NOMO-1 treated with DMSO at 0.1 percent for 48 hours (cell line): ENCODE data around the gene FHIP1A.

Experiments
- DNase-seq: peaks from one replicate; lab custom pipeline; 2025; ENCODE audit not compliant: unreplicated experiment; lab: John Stamatoyannopoulos, UW

Gene FHIP1A

DNA sequence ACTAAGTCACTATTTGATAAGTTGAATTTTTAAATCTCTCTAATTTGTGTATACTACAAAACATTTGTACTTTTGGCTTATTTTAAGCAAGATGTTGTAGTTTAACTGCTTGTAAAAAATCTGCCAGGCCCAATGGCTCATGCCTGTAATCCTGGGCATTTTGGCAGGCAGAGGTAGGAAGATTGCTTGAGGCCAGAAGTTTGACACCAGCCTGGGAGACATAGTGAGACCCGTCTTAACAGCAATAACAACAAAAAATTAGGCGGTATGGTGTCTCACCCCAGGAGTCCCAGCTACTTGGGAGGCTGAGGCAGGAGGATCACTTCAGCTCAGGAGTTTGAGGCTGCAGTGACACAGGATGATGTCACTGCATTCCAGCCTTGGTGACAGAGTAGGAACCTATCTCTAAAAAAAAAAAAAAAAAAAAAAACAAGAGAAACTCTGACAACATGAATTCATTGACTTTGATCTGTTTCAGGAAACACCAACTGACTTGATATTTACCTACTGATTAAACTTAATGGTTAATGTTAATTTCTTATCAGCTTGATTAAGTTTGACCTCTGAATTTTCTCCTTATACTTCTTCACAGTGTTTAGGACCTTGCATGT is 8.9 kb downstream of the FHIP1A start:
- no peak for DNase-seq

DNA sequence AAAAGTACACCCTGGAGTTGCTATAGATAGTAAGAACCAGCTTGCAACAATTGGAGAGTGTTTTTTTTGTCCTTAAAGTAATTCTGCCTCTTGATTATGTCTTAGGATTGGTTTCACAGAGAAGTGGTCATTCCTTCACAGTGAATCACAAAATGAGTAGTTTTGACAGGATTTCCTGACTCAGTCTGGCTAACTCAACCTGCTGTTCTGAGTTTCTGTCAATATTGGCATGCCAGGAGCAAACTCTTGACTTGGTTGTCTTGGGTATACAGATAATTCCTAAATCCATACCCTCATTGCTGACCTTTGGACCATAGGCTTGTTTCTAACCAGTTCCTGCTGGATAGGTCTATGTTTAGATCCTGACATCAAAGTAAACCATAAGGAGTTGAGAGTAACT is 9.4 kb downstream of the FHIP1A start:
- no peak for DNase-seq

DNA sequence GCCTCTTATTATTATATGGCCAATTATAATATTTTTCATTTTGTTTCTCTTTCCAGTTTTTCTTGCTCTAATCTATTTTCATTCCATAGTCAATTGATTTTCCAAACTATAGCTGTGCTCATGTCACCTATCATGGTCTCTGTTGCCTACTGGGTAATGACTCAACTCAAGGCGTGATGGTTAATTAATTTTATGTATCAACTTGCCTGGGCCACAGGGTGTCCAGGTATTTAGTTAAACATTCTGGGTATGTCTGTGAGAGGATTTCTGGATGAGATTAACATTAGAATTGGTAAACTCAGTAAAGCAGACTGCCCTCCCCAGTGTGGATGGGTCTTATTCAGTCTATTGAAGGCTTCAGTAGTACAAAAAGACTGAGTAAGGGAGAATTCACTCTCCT is 9.9 kb downstream of the FHIP1A start:
- DNase-seq, result no peak

DNA sequence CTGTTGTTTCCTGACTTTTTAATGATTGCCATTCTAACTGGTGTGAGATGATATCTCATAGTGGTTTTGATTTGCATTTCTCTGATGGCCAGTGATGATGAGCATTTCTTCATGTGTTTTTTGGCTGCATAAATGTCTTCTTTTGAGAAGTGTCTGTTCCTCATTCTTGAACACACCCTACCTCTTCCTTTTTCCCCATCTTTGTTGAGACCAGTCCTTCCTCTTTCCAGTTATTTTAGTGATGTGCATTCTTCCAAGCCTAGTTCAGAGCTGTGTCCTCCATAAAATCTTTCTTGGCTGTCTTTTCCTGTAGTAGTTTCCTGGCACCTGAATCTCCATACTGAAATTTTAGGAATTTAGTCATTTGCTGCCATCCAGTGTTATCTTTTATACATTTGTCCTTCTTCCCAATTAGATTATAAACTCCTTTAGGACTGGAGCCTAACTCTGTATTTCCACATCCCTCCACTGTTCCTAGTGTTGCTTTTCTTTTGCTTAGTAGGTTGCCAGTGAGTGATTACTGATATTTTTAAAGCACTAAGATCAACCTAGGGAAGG is 11.4 kb downstream of the FHIP1A start:
- DNase-seq, result peak; percentile 55

DNA sequence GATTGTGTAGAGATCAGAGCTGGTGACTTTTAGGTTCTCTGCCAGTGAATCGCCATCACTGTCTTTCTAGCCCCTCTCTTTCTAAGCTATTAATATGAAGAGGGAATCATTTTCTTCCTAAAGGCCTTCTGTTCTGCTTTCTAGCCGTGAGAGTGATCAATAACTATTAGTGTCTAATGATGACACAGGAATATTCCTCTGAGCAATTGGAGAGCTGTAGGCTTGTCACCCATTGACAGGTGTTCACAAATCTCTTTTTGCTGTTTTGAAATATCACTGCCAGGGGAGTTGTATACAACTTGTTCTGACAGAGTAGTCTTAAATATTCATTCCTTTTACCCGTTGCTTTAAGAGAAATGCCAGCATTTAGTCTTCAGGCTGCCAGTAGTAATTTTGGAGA is 13.9 kb downstream of the FHIP1A start:
- no peak for DNase-seq

DNA sequence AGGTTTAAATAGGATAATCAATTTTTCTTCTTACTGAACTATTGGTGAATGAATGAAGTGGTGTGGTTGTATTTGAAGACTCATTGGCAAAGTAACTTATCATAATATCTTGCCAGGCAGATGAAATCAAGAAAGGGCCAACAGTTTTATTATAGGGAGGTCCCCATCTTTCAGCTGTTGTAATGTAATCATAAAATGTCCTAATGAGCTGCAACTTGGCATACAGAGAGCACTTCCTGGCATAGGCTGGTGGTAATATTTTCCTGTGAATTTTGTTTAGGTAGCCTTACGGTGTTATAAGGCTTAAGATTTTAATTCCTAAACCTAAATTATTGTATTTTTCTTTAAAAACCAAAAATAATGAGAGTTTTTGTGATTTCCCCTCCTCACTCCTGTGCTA is 17.5 kb downstream of the FHIP1A start:
- DNase-seq, result no peak

DNA sequence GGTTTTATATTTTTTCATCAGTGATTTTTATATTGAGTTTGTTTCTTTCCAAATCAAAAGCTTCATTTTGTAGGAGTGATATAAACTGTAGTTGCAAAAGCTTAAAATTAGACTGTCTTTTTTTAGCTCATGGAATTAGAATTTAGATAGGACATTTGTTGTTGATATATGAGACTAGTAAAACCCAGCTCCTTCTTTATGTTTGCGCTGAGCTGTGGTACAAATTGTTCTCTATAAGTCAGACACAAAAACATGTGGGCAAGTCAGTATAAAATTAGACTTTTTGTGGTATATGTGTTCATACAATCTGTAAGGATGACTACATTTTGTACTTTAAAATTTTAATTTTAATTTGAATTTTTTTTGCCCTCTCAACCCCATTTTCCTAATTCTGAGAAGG is 18.3 kb downstream of the FHIP1A start:
- no peak for DNase-seq

DNA sequence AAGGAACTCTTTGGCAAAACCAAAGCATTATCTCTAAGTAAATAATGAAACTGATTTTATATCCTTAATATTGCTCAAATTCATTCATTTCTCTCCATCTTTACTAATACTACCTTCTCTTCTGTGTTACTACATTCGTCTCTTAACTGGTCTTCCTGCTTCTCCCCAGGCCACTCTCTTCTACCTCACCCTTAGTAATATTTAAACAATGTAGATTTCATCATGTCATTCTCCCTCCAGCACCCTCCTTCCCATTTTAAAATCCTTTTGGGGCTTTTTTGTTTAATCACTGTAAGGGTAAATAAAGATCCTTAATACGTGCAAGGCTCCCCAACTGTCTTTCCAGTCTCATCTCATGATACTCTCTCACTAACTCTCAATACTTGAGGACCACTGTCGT is 19.4 kb downstream of the FHIP1A start:
- DNase-seq, result no peak

DNA sequence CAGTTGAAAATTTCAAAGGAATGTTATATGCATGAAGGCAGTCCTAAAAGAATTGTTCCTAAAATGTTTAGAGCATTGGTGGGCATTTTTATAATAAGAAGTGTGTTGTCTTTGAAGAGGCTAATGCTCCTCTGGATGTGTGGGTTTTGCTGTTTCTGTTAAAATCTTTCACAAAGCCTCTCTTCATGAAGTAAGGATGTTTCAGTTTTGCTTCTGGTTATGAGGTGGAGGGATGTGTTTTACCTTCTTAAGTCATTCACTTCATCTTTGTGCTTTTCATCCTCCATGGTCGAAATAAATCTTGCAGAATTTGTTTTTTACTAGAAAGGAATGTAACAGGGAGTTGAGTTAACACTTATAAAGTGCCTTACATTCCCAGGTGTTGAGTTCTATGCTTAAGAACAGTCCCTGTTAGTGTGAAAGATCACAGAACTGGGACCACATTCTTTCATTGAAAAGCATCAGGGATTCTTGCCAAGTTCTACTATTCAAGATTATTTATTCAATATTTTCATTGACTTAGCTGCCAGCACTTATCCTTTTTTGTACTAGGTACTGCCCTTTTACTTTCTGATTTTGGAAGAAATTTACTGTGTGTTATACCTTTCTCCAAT is 21.1 kb downstream of the FHIP1A start:
- no peak for DNase-seq

DNA sequence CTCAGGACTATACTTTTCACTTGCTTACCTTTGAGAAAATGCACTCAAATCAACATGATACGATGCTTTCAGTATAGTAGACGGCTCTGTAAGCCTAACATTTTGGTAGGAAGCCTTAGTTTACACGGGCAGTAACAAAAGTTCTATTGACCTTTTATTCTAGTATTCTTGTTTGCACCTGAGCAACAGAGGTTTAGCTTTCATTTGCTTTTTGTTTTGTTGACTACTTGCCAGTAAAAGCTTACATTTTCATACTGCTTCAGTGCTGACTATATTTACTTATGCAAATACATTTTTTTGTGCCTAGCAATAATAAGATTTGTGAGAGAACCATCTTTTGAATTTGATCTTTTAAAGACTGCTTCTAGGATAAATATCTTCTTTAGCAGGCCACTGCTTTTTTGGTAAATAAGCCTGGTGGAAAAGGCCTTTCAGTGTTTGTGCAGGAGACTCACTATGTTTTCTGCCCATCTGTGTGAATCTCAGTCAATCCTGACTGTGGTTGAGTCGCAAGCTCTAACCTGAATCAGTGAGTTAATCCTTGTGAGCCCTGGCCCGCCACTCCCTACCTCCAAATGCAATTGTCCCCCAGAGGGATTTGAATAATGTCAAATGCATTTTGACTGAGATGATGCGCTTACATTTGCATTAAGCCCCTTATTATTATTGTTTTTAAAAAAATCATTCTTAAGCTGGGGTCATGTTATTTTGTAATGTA is 21.9 kb downstream of the FHIP1A start:
- no peak for DNase-seq

DNA sequence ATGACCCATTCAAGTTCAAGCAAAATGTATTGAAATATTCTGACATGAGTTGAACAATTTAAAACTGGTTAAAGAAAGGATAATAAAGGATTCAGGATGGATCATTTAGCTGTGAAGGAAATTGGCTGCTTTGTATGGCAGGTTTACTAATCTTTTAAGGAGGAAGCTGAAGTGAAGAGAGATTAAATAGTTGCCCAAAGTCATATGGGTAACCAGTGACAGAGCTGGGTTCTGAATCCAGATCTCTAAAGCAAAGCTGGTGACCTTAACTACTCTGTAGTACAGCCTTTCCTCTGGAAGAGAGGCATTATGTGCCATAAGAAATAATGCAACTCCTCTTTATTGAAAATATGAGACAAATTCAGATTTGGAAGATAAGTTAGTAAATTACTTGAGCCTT is 22.8 kb downstream of the FHIP1A start:
- DNase-seq, result no peak

DNA sequence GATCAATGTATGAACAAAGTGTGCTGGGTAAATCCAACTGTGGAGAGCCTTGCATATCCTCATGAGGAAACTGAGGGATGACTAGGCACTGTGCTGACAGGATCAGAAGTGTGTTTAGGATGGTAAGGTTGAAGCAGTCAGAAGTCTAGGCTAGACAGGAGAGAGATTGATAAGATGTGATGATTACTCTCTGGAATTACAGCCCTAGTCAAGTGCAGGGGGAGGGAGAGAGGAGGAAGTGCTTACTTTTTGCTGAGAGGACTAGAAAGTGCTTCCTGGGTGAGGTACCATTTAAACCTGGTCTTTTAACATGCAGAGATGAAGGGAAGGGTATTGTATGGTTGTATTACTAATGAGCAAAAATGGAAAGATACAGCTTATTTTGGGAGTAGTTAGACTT is 23.7 kb downstream of the FHIP1A start:
- DNase-seq, result no peak

DNA sequence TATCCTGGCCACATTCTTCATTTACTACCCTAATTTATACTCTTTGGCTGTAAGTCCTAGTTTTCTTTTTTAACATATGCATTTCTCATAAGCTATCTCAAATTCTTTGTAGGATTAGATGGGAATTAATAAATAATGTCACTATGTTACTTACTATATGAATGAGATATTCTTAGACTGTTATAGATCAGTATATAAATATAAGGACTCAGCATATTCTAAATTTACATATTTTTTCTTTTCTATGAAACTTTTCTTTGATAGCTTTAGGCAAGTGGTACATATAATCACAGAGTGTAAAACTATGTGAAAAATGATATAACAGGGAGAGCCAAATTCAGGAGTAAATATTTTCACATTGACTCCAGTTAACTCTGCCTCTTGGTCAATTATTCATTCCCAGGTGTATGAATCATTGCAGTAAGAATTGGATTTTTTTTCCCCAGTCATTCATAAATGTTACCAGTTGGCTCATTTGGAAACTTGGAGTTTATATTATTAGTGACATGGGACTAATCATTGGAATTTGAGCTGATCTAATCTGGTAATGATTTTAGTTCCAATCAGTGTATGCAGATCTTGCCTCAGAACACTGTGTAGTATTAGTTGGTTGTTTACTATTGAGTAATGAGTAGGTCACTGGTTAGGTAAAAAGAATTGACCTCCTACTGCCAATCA is 25.3 kb downstream of the FHIP1A start:
- DNase-seq, result no peak

DNA sequence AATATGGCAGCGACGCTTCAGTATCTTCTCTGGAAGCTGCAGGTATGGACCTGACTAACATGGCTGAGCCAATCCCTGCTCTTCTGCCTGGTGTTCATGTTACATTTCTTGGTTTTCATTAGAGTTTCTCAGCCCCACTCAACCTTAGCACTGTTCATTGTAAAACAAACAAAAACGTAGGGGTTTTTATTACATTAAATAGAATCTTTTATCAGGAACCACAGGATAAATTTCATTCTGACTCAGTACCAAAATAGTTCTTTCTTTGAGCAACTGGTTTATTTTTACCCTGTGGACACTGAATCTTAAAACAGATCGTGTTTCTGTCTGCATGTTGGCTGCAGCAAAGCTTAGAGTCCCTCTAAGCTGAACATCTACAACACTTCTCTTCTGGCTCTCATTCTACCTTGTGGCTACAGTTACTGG is 27.1 kb downstream of the FHIP1A start:
- DNase-seq, result no peak

DNA sequence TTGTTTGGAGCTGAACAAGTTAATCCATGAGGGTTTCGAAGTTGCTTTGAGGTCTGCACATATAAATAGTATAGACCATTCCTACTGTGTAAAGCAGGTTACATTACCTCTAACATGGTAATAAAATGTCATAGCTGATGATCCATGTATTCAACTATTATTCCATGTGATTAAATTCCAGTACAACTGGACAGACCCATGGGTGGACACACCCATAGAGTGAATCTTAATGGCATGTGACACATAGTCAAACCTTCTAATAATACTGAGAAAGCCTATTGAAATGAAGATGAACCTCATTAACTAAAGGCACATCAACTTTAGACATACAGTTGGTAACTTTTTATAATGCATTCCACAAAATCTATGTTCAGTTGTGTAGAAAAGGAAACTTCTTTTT is 28.5 kb downstream of the FHIP1A start:
- no peak for DNase-seq

DNA sequence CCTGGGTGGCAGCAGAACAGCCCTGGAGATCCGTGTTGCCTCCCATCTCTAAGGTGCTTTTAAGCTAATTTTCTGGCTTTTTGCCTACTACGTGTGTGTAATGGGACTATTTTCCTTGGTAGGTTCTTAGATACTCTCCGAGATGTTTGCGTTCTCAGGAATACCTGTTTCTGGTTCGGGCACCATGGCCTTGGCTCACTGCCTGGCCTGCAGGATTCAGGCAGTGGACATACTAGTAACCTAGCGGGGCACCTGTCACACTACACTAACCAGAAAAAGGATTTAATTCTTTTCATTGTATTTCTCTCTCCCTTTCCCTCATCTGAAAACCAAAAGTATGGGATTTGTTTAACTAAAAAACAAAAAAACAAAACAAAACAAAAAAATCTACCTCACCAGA is 29.2 kb downstream of the FHIP1A start:
- no peak for DNase-seq

DNA sequence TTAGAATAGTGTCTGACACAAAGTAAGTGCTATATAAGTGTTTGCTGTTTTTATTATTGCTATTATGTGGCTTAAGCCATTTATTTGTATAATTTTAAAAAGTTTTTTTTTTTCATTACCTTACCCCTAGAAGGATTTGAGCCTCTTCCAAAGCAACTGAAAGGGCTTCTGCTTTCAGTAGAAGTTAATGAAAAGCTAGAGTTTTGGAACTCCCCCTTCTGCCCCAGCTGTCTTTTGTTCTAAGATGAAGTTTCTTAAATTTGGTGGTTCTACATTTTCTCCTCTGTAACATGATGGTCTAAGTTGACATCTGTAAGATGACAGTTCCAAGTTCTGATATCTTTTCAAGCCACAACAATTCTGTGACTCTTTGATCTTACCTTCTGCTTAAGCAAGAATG is 30.3 kb downstream of the FHIP1A start:
- no peak for DNase-seq

DNA sequence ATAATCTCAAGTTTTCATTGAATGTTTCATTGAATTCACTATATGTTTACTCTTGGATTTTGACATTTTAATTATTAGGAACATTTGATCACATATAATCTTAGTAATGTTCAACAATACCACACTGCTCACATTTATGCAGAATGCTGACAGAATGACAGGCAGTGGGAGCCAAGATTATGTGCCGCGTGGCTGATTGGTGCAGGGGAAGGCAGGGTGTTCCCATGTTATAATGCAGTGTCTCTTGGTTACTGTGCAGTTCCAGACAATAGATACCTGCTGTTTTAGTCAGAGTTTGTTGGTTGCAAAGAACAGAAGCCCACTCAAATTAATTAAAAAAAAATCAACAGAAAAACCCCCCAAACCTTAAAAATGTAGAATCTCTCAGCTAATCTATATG is 33.0 kb downstream of the FHIP1A start:
- DNase-seq, result no peak

DNA sequence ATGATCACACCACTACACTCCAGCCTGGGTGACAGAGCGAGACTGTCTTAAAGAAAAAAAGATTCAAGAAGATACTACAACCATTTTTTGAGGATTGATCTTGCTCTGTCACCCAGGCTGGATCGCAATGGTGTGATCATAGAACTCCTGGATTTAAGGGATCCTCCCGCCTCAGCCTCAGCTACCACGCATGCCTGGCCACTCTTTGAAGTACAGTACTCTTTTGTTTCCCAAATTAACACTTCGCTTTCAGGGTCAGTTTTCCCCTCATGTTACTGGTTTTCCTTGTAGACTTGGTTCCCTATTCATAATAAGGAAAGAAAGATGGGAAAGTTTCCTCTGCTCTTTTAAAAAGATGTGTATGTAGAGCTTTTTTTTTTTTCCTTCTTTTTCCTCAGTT is 34.3 kb downstream of the FHIP1A start:
- no peak for DNase-seq

DNA sequence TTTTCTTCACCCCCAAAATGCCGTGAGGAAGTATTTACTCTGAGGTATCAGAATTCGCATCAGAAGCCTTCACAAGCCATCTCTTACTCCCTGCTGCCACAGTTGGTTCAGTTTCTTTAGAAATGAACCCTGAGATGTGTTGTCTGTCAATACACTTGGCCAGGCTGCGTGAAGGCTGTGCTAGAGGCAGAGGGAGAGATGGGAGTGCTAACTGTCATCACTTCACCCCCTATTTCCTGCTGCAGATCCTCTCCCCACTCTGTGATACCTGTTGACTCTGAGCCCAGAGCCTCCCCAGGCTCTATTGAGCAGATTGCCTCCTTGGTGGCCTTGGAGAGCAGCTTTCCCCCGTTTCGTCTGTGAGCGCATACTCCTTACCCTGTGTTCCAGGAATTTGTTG is 34.8 kb downstream of the FHIP1A start:
- DNase-seq, result no peak

DNA sequence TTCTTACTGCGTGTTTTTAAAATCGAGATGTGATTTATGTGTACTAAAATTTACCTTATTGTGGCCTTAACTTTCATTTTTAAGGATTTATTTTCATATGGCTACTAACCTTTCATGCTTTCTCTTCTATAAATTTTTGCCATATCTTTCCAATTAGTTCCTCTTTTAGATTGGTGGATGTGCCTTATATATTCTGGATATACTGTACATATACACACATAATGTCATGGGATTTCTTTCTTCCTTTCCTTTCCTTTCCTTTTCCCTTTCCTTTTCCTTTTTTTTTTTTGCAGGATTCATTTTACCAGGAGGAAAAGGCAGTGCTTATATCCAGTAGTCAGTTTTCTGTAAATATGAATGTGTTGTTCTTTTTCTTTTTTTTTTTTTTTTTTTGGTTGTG is 37.2 kb downstream of the FHIP1A start:
- no peak for DNase-seq

DNA sequence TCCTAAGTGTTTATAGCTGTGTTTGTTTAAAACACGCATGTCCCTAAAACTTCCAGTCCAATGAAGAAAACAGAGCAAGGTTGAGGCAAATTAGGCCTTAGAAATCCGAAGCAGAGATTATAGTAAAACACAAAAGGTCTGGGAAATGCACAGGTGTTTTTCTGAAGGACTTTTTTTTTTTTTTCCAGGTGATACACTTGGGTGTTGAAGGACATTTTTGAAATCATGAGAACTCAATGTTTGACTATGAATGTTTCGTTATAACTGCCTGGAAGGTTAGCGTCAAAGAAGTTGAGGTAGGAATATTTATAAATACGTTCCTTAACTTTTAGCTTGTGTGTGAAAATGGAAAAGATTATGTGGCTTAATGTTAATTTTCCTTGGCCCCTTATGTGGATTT is 45.5 kb downstream of the FHIP1A start:
- DNase-seq, result no peak
